ENCODE data around the gene COL27A1. TPM values are rescaled to one million over a fixed set of nuclear protein-coding genes. Genes with fewer than 3 reads are reported as not detected.

COL27A1 gene
- total RNA-seq, 1 experiment from 2014 or later = 37.0 TPM

DNA sequence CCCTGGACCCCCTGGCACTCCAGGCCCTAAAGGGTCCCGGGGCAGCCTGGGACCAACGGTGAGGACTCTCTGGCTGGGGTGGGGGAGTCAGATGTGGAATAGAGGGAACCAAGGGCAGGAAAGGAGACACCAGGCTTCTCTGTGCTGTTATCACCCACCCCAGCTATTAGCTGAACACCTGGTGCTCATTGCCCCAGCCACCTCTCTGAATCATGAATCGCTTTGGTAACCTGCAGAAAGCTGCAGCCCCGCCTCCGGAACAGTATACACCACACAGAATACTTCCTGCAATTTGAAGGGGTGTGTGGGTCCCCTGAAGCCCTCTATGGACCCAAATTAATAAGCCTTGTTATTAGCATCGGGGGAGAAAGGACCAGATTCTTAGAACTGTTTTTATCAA, 127.2 kb downstream of the COL27A1 start:
- Histone ChIP-seq H3K4me1 (ENCODE audit: insufficient read depth, low read length, poor library complexity, severe bottlenecking) (peaks cover 15% of the 10 kb centered on the region), H3K9me3 (ENCODE audit: low read depth, low read length, poor library complexity, severe bottlenecking) (no peaks in the 10 kb centered on the region), H3K36me3 (ENCODE audit: insufficient read depth, low read length, poor library complexity, severe bottlenecking) (no peaks in the 10 kb centered on the region), H3K27ac (ENCODE audit: low read depth, low read length, poor library complexity, severe bottlenecking) (no peak overlapping the region), H3K4me3 (ENCODE audit: low read depth, low read length, poor library complexity, severe bottlenecking) (no peak overlapping the region), H3K27me3 (replicated peaks; ENCODE audit: insufficient read depth, low read depth, low read length, poor library complexity) (no peaks in the 10 kb centered on the region)
- intact Hi-C loops (cut with micrococcal nuclease; ENCODE audit: unreplicated experiment) = no loop called here
- DNase-seq (ENCODE audit: low spot score) = no peak
- POLR2A ChIA-PET (ENCODE audit: low non-redundant PET) = no interaction called here
- no TSS peak for BruUV-seq (replicated peaks)
- TF ChIP-seq, protein P1, sequence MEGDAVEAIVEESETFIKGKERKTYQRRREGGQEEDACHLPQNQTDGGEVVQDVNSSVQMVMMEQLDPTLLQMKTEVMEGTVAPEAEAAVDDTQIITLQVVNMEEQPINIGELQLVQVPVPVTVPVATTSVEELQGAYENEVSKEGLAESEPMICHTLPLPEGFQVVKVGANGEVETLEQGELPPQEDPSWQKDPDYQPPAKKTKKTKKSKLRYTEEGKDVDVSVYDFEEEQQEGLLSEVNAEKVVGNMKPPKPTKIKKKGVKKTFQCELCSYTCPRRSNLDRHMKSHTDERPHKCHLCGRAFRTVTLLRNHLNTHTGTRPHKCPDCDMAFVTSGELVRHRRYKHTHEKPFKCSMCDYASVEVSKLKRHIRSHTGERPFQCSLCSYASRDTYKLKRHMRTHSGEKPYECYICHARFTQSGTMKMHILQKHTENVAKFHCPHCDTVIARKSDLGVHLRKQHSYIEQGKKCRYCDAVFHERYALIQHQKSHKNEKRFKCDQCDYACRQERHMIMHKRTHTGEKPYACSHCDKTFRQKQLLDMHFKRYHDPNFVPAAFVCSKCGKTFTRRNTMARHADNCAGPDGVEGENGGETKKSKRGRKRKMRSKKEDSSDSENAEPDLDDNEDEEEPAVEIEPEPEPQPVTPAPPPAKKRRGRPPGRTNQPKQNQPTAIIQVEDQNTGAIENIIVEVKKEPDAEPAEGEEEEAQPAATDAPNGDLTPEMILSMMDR (conservative IDR thresholded peaks at IDR 0.05; ENCODE audit: low read depth, low read length) = no peak
- no peak for TF ChIP-seq EZH2 (IDR thresholded peaks at IDR 0.05; ENCODE audit: borderline replicate concordance, low read depth, low read length, poor library complexity, severe bottlenecking)
- CTCF ChIA-PET = no interaction called here

DNA sequence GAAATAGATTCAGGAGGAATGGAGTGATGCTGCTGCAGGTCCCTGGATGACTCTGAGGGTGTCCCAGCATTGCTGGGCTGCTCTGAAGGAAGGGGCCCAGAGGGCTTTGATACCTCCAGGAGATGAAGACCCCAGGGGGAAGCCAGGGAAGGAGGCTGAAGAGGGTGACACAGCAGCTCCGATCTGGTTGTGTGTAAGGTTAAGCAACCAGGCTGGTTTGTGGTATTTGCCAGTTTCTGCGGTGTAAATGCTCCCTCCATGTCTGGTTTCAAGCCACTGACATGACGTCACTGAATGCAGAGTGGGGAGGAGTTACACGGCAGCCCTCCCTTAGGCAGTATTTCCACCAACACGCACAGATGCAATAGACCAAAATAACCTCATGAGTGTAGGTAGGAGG, 127.6 kb downstream of the COL27A1 start:
- POLR2A ChIA-PET (ENCODE audit: low non-redundant PET) = no interaction called here
- no peaks in the 10 kb centered on the region for H3K9me3 ChIP-seq (ENCODE audit: low read depth, low read length, poor library complexity, severe bottlenecking)
- no peaks in the 10 kb centered on the region for H3K27me3 ChIP-seq (replicated peaks; ENCODE audit: insufficient read depth, low read depth, low read length, poor library complexity)
- H3K4me3 ChIP-seq (ENCODE audit: low read depth, low read length, poor library complexity, severe bottlenecking) = no peak overlapping the region
- CTCF ChIA-PET = no interaction called here
- peaks cover 16% of the 10 kb centered on the region for H3K4me1 ChIP-seq (ENCODE audit: insufficient read depth, low read length, poor library complexity, severe bottlenecking)
- intact Hi-C loops (cut with micrococcal nuclease; ENCODE audit: unreplicated experiment) = no loop called here
- no peak overlapping the region for H3K27ac ChIP-seq (ENCODE audit: low read depth, low read length, poor library complexity, severe bottlenecking)
- BruUV-seq (replicated peaks) = no TSS peak
- no peak for DNase-seq (ENCODE audit: low spot score)
- TF ChIP-seq EZH2 (IDR thresholded peaks at IDR 0.05; ENCODE audit: borderline replicate concordance, low read depth, low read length, poor library complexity, severe bottlenecking) = no peak
- TF ChIP-seq, protein P1 (conservative IDR thresholded peaks at IDR 0.05; ENCODE audit: low read depth, low read length) = no peak
- H3K36me3 ChIP-seq (ENCODE audit: insufficient read depth, low read length, poor library complexity, severe bottlenecking) = no peaks in the 10 kb centered on the region

DNA sequence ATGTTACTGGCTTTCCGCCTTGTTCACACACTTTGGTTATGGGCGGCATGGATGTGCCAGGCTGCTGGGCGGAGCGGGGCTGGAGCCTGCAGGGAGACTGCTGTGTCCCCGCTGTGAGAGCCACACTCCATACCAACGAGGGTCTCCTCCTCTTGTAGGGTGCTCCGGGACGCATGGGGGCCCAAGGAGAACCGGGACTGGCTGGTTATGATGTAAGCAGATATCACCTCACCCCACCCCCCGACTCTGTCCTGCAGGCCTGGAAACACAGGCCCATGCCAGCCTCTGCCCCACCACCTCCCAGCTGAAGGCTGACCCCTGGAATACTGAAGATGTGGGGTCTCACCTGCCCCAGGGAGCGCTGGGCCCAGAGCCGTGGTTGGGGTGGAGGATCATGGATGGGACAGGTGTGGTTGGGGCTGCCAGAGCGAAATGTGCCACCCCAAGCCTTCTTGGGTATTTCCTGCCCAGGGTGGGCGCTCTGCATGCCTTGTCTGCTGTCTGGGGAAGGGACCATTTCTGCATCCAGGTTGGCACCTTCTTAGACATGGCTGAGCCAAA, 128.3 kb downstream of the COL27A1 start:
- H3K27me3 ChIP-seq (replicated peaks; ENCODE audit: insufficient read depth, low read depth, low read length, poor library complexity) = no peaks in the 10 kb centered on the region
- ChIA-PET CTCF (no interaction called here), POLR2A (ENCODE audit: low non-redundant PET) (no interaction called here)
- no peaks in the 10 kb centered on the region for H3K9me3 ChIP-seq (ENCODE audit: low read depth, low read length, poor library complexity, severe bottlenecking)
- H3K36me3 ChIP-seq (ENCODE audit: insufficient read depth, low read length, poor library complexity, severe bottlenecking) = no peaks in the 10 kb centered on the region
- H3K4me3 ChIP-seq (ENCODE audit: low read depth, low read length, poor library complexity, severe bottlenecking) = no peak overlapping the region
- no TSS peak for BruUV-seq (replicated peaks)
- H3K27ac ChIP-seq (ENCODE audit: low read depth, low read length, poor library complexity, severe bottlenecking) = no peak overlapping the region
- H3K4me1 ChIP-seq (ENCODE audit: insufficient read depth, low read length, poor library complexity, severe bottlenecking) = peaks cover 16% of the 10 kb centered on the region
- intact Hi-C loops (cut with micrococcal nuclease; ENCODE audit: unreplicated experiment) = no loop called here
- no peak for DNase-seq (ENCODE audit: low spot score)
- TF ChIP-seq, protein P1 (conservative IDR thresholded peaks at IDR 0.05; ENCODE audit: low read depth, low read length) = no peak
- no peak for TF ChIP-seq EZH2 (IDR thresholded peaks at IDR 0.05; ENCODE audit: borderline replicate concordance, low read depth, low read length, poor library complexity, severe bottlenecking)

All from A673 (cell line).